Naive thymus-derived CD4-positive, alpha-beta T cell (primary cell): ENCODE measurements around the gene PBX3. TPM values are rescaled to one million over a fixed set of nuclear protein-coding genes. Genes with fewer than 3 reads are reported as not detected.

ENCODE experiments used
- ATAC-seq: fragments of 150-1000 bp; cut with Tn5 transposase; 2 replicates; pipeline ENCODE4 v1.10.0; 2021; ENCODE audit warnings: mild to moderate bottlenecking, moderate library complexity
- CTCF ChIA-PET: fragments of 350-600 bp; sonication (Branson Sonifier 250); formaldehyde crosslinking; loops from one replicate; lab custom pipeline; 2021; ENCODE audit warnings: antibody characterized with exemption; lab: Charles Lee
- POLR2A ChIA-PET: fragments of 350-600 bp; sonication (Branson Sonifier 250); formaldehyde crosslinking; loops from one replicate; lab custom pipeline; 2021; ENCODE audit warnings: antibody characterized with exemption, inconsistent platforms; lab: Charles Lee
- DNase-seq, 9 donors: peaks; one replicate each; pipeline versions ENCODE4 v3.0.0 to v3.0.0-alpha.2; 2020 to 2022; ENCODE audit warnings: mixed read lengths in 1 of 9
- H3K27ac ChIP-seq: one replicate; pipeline ENCODE4 v1.7.0; 2013; ENCODE audit warnings: mild to moderate bottlenecking, low read depth, low read length, moderate library complexity
- H3K27me3 ChIP-seq, 2 donors: one replicate each; pipeline ENCODE4 v1.7.0; 2013; ENCODE audit warnings: low read length in 2 of 2, mild to moderate bottlenecking in 2 of 2, moderate library complexity in 2 of 2; ENCODE audit not compliant: control insufficient read depth in 2 of 2, insufficient read depth in 2 of 2
- H3K36me3 ChIP-seq, 3 experiments: 1 replicate in 2 of 3; 2 replicates in 1 of 3; pipeline ENCODE4 v1.7.0; 2013; ENCODE audit warnings: low read length in 3 of 3, mild to moderate bottlenecking in 3 of 3, moderate library complexity in 1 of 3; ENCODE audit not compliant: insufficient read depth in 3 of 3, control insufficient read depth in 2 of 3
- H3K4me1 ChIP-seq, 2 donors: one replicate each; pipeline ENCODE4 v1.7.0; 2013; ENCODE audit warnings: low read length in 2 of 2, mild to moderate bottlenecking in 2 of 2, moderate library complexity in 1 of 2; ENCODE audit not compliant: control insufficient read depth in 2 of 2, insufficient read depth in 2 of 2
- H3K4me3 ChIP-seq: 2 replicates; pipeline ENCODE4 v1.7.0; 2013; ENCODE audit warnings: mild to moderate bottlenecking, low read length
- H3K9me3 ChIP-seq, 3 experiments: 1 replicate in 2 of 3; 2 replicates in 1 of 3; pipeline ENCODE4 v1.7.0; 2013; ENCODE audit warnings: low read length in 3 of 3; ENCODE audit not compliant: control insufficient read depth in 2 of 3
- H3K27ac Mint-ChIP-seq, 9 donors: one replicate each; pipeline ENCODE4 v1.8.0; 2020 to 2022; ENCODE audit warnings: mixed read lengths in 9 of 9, mild to moderate bottlenecking in 8 of 9, moderate library complexity in 5 of 9, inconsistent platforms in 2 of 9
- H3K27me3 Mint-ChIP-seq, 5 donors: one replicate each; pipeline ENCODE4 v1.8.0; 2021 to 2022; ENCODE audit warnings: mixed read lengths in 5 of 5, mild to moderate bottlenecking in 1 of 5
- H3K36me3 Mint-ChIP-seq, 5 donors: one replicate each; pipeline ENCODE4 v1.8.0; 2020 to 2022; ENCODE audit warnings: mixed read lengths in 5 of 5, mild to moderate bottlenecking in 3 of 5, inconsistent platforms in 1 of 5
- H3K4me1 Mint-ChIP-seq, 7 donors: one replicate each; pipeline ENCODE4 v1.8.0; 2020 to 2022; ENCODE audit warnings: mixed read lengths in 7 of 7, mild to moderate bottlenecking in 3 of 7, inconsistent platforms in 1 of 7
- H3K4me3 Mint-ChIP-seq, 10 donors: one replicate each; pipeline ENCODE4 v1.8.0; 2020 to 2022; ENCODE audit warnings: mild to moderate bottlenecking in 10 of 10, mixed read lengths in 10 of 10, moderate library complexity in 6 of 10, inconsistent platforms in 2 of 10
- H3K9me3 Mint-ChIP-seq, 11 donors: one replicate each; pipeline ENCODE4 v1.8.0; 2020 to 2022; ENCODE audit warnings: mixed read lengths in 11 of 11, mild to moderate bottlenecking in 4 of 11, inconsistent platforms in 1 of 11, moderate library complexity in 1 of 11
- intact Hi-C, 2 donors: fragments of 100-400 bp; cut with micrococcal nuclease; formaldehyde crosslinking; loops; one replicate each; pipeline ENCODE4 v1.15.1; 2023
- polyA plus RNA-seq, 2 donors: library from polyadenylated mRNA; unstranded; fragments of 300-500 nt; fragmentation: Illumina TruSeq; gene quantifications; one replicate each; pipeline ENCODE4 v1.2.3, GENCODE V29; 2021
- total RNA-seq, 6 experiments: library from RNA in 5 of 6; stranded (reverse) in 5 of 6; gene quantifications; 1 replicate in 5 of 6; 2 replicates in 1 of 6; pipeline ENCODE4 v1.2.3 and lab custom pipeline; 2021 to 2026

Gene PBX3
- total and polyA plus RNA-seq, 7 experiments from 2014 or later: 3.6 to 38.1 (median 18.9) TPM

GRCh38 chr9:125850106-125850632 lies 103.0 kb downstream of the PBX3 start:
- Mint-ChIP-seq H3K36me3 (peaks cover 0 to 12% (median 5%) of the 10 kb centered on the region in 5 donors), H3K4me1 (peaks cover 0 to 18% (median 7%) of the 10 kb centered on the region in 7 donors), H3K27me3 (peaks cover 0 to 4% (median 0%) of the 10 kb centered on the region in 5 donors), H3K9me3 (peaks cover 0 to 1% (median 0%) of the 10 kb centered on the region in 11 donors), H3K4me3 (no peak overlapping the region), H3K27ac (no peak overlapping the region)
- ChIA-PET POLR2A (no interaction called here), CTCF (no interaction called here)
- Histone ChIP-seq H3K9me3 (no peaks in the 10 kb centered on the region), H3K27me3 (no peaks in the 10 kb centered on the region), H3K36me3 (no peaks in the 10 kb centered on the region), H3K4me3 (no peak overlapping the region), H3K27ac (no peak overlapping the region), H3K4me1 (no peaks in the 10 kb centered on the region)
- intact Hi-C loops: loop anchor here in 1 of 2 donors (10.0 kb wide), 1 partner anchor 295 kb away; no protein-coding TSS in a partner anchor
- ATAC-seq (no peak), DNase-seq (no peak)

- no peak overlapping the region for H3K27ac Mint-ChIP-seq
- H3K4me1 Mint-ChIP-seq: peaks cover 0 to 16% (median 7%) of the 10 kb centered on the region in 7 donors
- H3K9me3 ChIP-seq: no peaks in the 10 kb centered on the region
- no peaks in the 10 kb centered on the region for H3K4me1 ChIP-seq
- H3K27ac ChIP-seq: no peak overlapping the region
- H3K27me3 ChIP-seq: no peaks in the 10 kb centered on the region
- intact Hi-C loops: loop anchor here in 1 of 2 donors (10.0 kb wide), 1 partner anchor 296 kb away; no protein-coding TSS in a partner anchor
- H3K36me3 ChIP-seq: no peaks in the 10 kb centered on the region
- ATAC-seq: no peak
- H3K4me3 Mint-ChIP-seq: no peak overlapping the region
- H3K36me3 Mint-ChIP-seq: peaks cover 0 to 12% (median 5%) of the 10 kb centered on the region in 5 donors
- no peak for DNase-seq
- no peak overlapping the region for H3K4me3 ChIP-seq
- ChIA-PET CTCF (no interaction called here), POLR2A (no interaction called here)
- peaks cover 0 to 1% (median 0%) of the 10 kb centered on the region in 11 donors for H3K9me3 Mint-ChIP-seq
- H3K27me3 Mint-ChIP-seq: peaks cover 0 to 4% (median 0%) of the 10 kb centered on the region in 5 donors
Observed at GRCh38 chr9:125850763-125851162, 103.6 kb downstream of the PBX3 start.

GRCh38 chr9:125851979-125852378 lies 104.8 kb downstream of the PBX3 start:
- no peaks in the 10 kb centered on the region for H3K36me3 ChIP-seq
- no peaks in the 10 kb centered on the region for H3K27me3 ChIP-seq
- Mint-ChIP-seq H3K36me3 (peaks cover 0 to 4% (median 0%) of the 10 kb centered on the region in 5 donors), H3K27ac (peak overlapping the region in 1 of 9 donors; percentile 52), H3K4me3 (no peak overlapping the region), H3K27me3 (peaks cover 0 to 4% (median 0%) of the 10 kb centered on the region in 5 donors), H3K4me1 (peaks cover 0 to 14% (median 7%) of the 10 kb centered on the region in 7 donors), H3K9me3 (peaks cover 0 to 1% (median 0%) of the 10 kb centered on the region in 11 donors)
- no peaks in the 10 kb centered on the region for H3K9me3 ChIP-seq
- CTCF ChIA-PET: no interaction called here
- DNase-seq (no peak), ATAC-seq (no peak)
- no peaks in the 10 kb centered on the region for H3K4me1 ChIP-seq
- POLR2A ChIA-PET: no interaction called here
- H3K27ac ChIP-seq: no peak overlapping the region
- intact Hi-C loops: loop anchor here in 1 of 2 donors (10.0 kb wide), 1 partner anchor 297 kb away; no protein-coding TSS in a partner anchor
- no peak overlapping the region for H3K4me3 ChIP-seq

- Mint-ChIP-seq H3K27me3 (peaks cover 0 to 4% (median 0%) of the 10 kb centered on the region in 5 donors), H3K4me3 (no peak overlapping the region), H3K36me3 (peaks cover 0 to 4% (median 0%) of the 10 kb centered on the region in 5 donors), H3K4me1 (peaks cover 0 to 14% (median 7%) of the 10 kb centered on the region in 7 donors), H3K27ac (no peak overlapping the region), H3K9me3 (peaks cover 0 to 1% (median 0%) of the 10 kb centered on the region in 11 donors)
- ATAC-seq (no peak), DNase-seq (no peak)
- intact Hi-C loops: loop anchor here in 1 of 2 donors (10.0 kb wide), 1 partner anchor 298 kb away; no protein-coding TSS in a partner anchor
- no peak overlapping the region for H3K27ac ChIP-seq
- H3K4me1 ChIP-seq: no peaks in the 10 kb centered on the region
- no peaks in the 10 kb centered on the region for H3K9me3 ChIP-seq
- H3K4me3 ChIP-seq: no peak overlapping the region
- POLR2A ChIA-PET: no interaction called here
- CTCF ChIA-PET: no interaction called here
- H3K27me3 ChIP-seq: no peaks in the 10 kb centered on the region
- no peaks in the 10 kb centered on the region for H3K36me3 ChIP-seq
Observed at GRCh38 chr9:125852386-125852785, 105.2 kb downstream of the PBX3 start.

GRCh38 chr9:125854553-125855275 lies 107.5 kb downstream of the PBX3 start:
- POLR2A ChIA-PET: no interaction called here
- Histone ChIP-seq H3K4me3 (no peak overlapping the region), H3K27me3 (no peaks in the 10 kb centered on the region), H3K9me3 (no peaks in the 10 kb centered on the region), H3K36me3 (no peaks in the 10 kb centered on the region), H3K27ac (no peak overlapping the region), H3K4me1 (no peaks in the 10 kb centered on the region)
- DNase-seq (no peak), ATAC-seq (no peak)
- Mint-ChIP-seq H3K4me1 (peaks cover 0 to 10% (median 4%) of the 10 kb centered on the region in 7 donors), H3K27ac (no peak overlapping the region), H3K4me3 (no peak overlapping the region), H3K27me3 (no peaks in the 10 kb centered on the region), H3K36me3 (peaks cover 0 to 10% (median 0%) of the 10 kb centered on the region in 5 donors), H3K9me3 (no peaks in the 10 kb centered on the region)
- intact Hi-C loops: loop anchor here in 1 of 2 donors (10.0 kb wide), 1 partner anchor 300 kb away; no protein-coding TSS in a partner anchor
- CTCF ChIA-PET: interaction anchor here (0.7 kb wide), 1 partner anchor 224 kb away, joined by 3 read pairs; no protein-coding TSS in a partner anchor

GRCh38 chr9:125856331-125856730 lies 109.2 kb downstream of the PBX3 start:
- no peak for ATAC-seq
- ChIA-PET POLR2A (no interaction called here), CTCF (no interaction called here)
- Mint-ChIP-seq H3K4me1 (peaks cover 0 to 10% (median 2%) of the 10 kb centered on the region in 7 donors), H3K36me3 (peaks cover 0 to 18% (median 4%) of the 10 kb centered on the region in 5 donors), H3K27ac (no peak overlapping the region), H3K9me3 (peaks cover 0 to 5% (median 0%) of the 10 kb centered on the region in 11 donors), H3K27me3 (no peaks in the 10 kb centered on the region), H3K4me3 (no peak overlapping the region)
- H3K9me3 ChIP-seq: no peaks in the 10 kb centered on the region
- intact Hi-C loops: loop anchor here in 1 of 2 donors (10.0 kb wide), 1 partner anchor 302 kb away; no protein-coding TSS in a partner anchor
- DNase-seq: no peak
- no peaks in the 10 kb centered on the region for H3K4me1 ChIP-seq
- no peak overlapping the region for H3K27ac ChIP-seq
- H3K36me3 ChIP-seq: no peaks in the 10 kb centered on the region
- H3K4me3 ChIP-seq: no peak overlapping the region
- H3K27me3 ChIP-seq: no peaks in the 10 kb centered on the region
